Keratinocyte (primary cell): ENCODE data around the gene MAP1LC3B2. TPM values are rescaled to one million over a fixed set of nuclear protein-coding genes. Genes with fewer than 3 reads are reported as not detected.

ENCODE experiments used
- DNase-seq: peaks from one replicate; pipeline ENCODE4 v3.0.0-alpha.2; 2011; ENCODE audit warnings: low read depth, missing footprints, low spot score
- FAIRE-seq: peaks from 2 replicates; lab custom pipeline; 2011; peaks lifted over from hg19 to GRCh38; lab: Jason Lieb, UNC
- H2AFZ ChIP-seq: 2 replicates; pipeline ENCODE4 v1.6.0; 2012; ENCODE audit warnings: low read length, control low read depth, inconsistent platforms; ENCODE audit not compliant: control insufficient read depth
- H3K27ac ChIP-seq: 2 replicates; pipeline ENCODE4 v1.5.1; 2011; ENCODE audit warnings: low read length; ENCODE audit not compliant: control insufficient read depth, insufficient read depth
- H3K27me3 ChIP-seq: 3 replicates; pipeline ENCODE4 v1.6.0; 2011; ENCODE audit warnings: low read length; ENCODE audit not compliant: control insufficient read depth, insufficient read depth; ENCODE audit errors: extremely low read depth
- H3K36me3 ChIP-seq, 2 experiments: 2 replicates in 1 of 2; 3 replicates in 1 of 2; pipeline ENCODE4 v1.5.1; 2011; ENCODE audit warnings: low read length in 2 of 2, mild to moderate bottlenecking in 1 of 2; ENCODE audit not compliant: control insufficient read depth in 2 of 2, insufficient read depth in 2 of 2; ENCODE audit errors: extremely low read depth in 1 of 2
- H3K4me1 ChIP-seq: 3 replicates; pipeline ENCODE4 v1.5.1; 2011; ENCODE audit warnings: low read length; ENCODE audit not compliant: control insufficient read depth, insufficient read depth; ENCODE audit errors: extremely low read depth
- H3K4me2 ChIP-seq: 3 replicates; pipeline ENCODE4 v1.6.0; 2011; ENCODE audit warnings: low read depth, low read length; ENCODE audit not compliant: control insufficient read depth, insufficient read depth; ENCODE audit errors: extremely low read depth
- H3K4me3 ChIP-seq, 3 experiments: fragments of 200-600 bp in 1 of 3; sonication (generic) in 1 of 3; 2 replicates in 2 of 3; 3 replicates in 1 of 3; pipeline ENCODE4 v1.5.1; 2011 to 2016; ENCODE audit warnings: low read length in 3 of 3, mild to moderate bottlenecking in 3 of 3, control low read depth in 2 of 3, inconsistent platforms in 1 of 3, low read depth in 1 of 3, mixed read lengths in 1 of 3, mixed run types in 1 of 3, moderate library complexity in 1 of 3; ENCODE audit not compliant: control insufficient read depth in 2 of 3, insufficient read depth in 2 of 3; ENCODE audit errors: extremely low read depth in 1 of 3
- H3K79me2 ChIP-seq: 2 replicates; pipeline ENCODE4 v1.6.0; 2012; ENCODE audit warnings: low read length; ENCODE audit not compliant: control insufficient read depth, insufficient read depth
- H3K9ac ChIP-seq: 3 replicates; pipeline ENCODE4 v1.6.0; 2011; ENCODE audit warnings: low read length; ENCODE audit not compliant: control insufficient read depth, insufficient read depth; ENCODE audit errors: extremely low read depth
- H3K9me1 ChIP-seq: 3 replicates; pipeline ENCODE4 v1.6.0; 2011; ENCODE audit warnings: low read length; ENCODE audit not compliant: control insufficient read depth, insufficient read depth; ENCODE audit errors: extremely low read depth
- H3K9me3 ChIP-seq: 2 replicates; pipeline ENCODE4 v1.5.1; 2012; ENCODE audit warnings: low read depth, low read length; ENCODE audit not compliant: control insufficient read depth
- H4K20me1 ChIP-seq: 3 replicates; pipeline ENCODE4 v1.6.0; 2011; ENCODE audit warnings: low read length; ENCODE audit not compliant: control insufficient read depth, insufficient read depth; ENCODE audit errors: extremely low read depth
- EZH2 ChIP-seq: IDR thresholded peaks from one replicate; pipeline ENCODE4 v1.6.1; 2012; ENCODE audit warnings: inconsistent platforms, mild to moderate bottlenecking, low read length, moderate library complexity
- dilution Hi-C: fragments of 300-500 bp; cut with MboI; formaldehyde crosslinking; loops from one replicate; pipeline ENCODE4 v1.7.0; 2020; ENCODE audit warnings: low sequenced_read_pairs; ENCODE audit not compliant: extremely low pct_ligation_motif_present
- polyA plus RNA-seq, 5 experiments: library from polyadenylated mRNA; depleted of rRNA in 3 of 5; stranded (reverse) in 3 of 5; stranded (forward) in 1 of 5; unstranded in 1 of 5; fragments of >200 nt; gene quantifications; 1 replicate in 1 of 5; 2 replicates in 3 of 5; 3 replicates in 1 of 5; pipeline versions ENCODE4 v1.2.1 to v1.2.3, GENCODE V29; 2011 to 2012; ENCODE audit warnings: missing spikeins in 2 of 5, low read depth in 1 of 5, low replicate concordance in 1 of 5
- TF ChIP-seq, protein P1 (sequence below), 3 experiments: IDR thresholded peaks in 1 of 3; conservative IDR thresholded peaks in 1 of 3; optimal IDR thresholded peaks in 1 of 3; 2 replicates in 2 of 3; 3 replicates in 1 of 3; pipeline versions ENCODE3 to v1.5.1; 2011; ENCODE audit warnings: low read length in 3 of 3, mild to moderate bottlenecking in 3 of 3, moderate library complexity in 2 of 3, control low read depth in 1 of 3, inconsistent platforms in 1 of 3; ENCODE audit not compliant: insufficient read depth in 2 of 3; ENCODE audit errors: extremely low read depth in 1 of 3

Gene MAP1LC3B2
- polyA plus RNA-seq, 1 donor (not counting 4 experiments of a cell fraction or from before 2014, with no cell fraction given), result 6.0 TPM

DNA sequence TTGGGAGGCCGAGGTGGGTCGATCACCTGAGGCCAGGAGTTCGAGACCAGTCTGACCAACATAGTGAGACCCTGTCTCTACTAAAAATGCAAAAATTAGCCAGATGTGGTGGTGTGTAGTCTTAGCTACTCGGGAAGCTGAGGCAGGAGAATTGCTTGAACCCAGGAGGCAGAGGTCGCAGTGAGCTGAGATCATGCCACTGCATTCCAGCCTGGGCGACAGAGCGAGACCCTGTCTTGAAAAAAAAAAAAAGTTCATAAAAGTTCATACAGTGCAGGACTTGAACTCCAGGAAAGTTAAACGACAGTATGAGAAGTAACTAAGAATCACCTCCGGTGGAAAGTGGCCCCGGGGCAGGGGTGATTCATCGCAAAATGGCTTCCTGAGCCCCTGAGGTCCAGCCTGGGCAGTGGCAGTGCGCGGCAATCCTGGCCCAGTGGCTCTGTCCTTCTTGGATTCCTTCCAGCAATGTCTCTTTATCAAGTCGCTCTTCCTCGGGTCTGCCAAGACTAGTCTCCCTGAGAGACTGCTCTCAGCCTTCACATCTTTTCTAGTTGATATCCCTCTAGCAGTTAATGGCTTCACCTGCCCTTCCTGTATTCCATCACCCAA lies 16.7 kb upstream of the MAP1LC3B2 start:
- no peaks in the 10 kb centered on the region for H3K9me1 ChIP-seq
- H3K9me3 ChIP-seq, result no peaks in the 10 kb centered on the region
- no peaks in the 10 kb centered on the region for H3K36me3 ChIP-seq
- no peak overlapping the region for H3K4me3 ChIP-seq
- TF ChIP-seq EZH2, result no peak
- TF ChIP-seq, protein P1, sequence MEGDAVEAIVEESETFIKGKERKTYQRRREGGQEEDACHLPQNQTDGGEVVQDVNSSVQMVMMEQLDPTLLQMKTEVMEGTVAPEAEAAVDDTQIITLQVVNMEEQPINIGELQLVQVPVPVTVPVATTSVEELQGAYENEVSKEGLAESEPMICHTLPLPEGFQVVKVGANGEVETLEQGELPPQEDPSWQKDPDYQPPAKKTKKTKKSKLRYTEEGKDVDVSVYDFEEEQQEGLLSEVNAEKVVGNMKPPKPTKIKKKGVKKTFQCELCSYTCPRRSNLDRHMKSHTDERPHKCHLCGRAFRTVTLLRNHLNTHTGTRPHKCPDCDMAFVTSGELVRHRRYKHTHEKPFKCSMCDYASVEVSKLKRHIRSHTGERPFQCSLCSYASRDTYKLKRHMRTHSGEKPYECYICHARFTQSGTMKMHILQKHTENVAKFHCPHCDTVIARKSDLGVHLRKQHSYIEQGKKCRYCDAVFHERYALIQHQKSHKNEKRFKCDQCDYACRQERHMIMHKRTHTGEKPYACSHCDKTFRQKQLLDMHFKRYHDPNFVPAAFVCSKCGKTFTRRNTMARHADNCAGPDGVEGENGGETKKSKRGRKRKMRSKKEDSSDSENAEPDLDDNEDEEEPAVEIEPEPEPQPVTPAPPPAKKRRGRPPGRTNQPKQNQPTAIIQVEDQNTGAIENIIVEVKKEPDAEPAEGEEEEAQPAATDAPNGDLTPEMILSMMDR (optimal IDR thresholded peaks at IDR 0.05 in 1 of 3, IDR thresholded peaks at IDR 0.05 in 1 of 3, conservative IDR thresholded peaks at IDR 0.05 in 1 of 3; ENCODE audit: extremely low read depth in 1 of 3, insufficient read depth in 2 of 3, low read length in 3 of 3), result no peak
- no peaks in the 10 kb centered on the region for H3K27me3 ChIP-seq
- dilution Hi-C loops, result no loop called here
- FAIRE-seq (no peak), DNase-seq (no peak)
- H3K9ac ChIP-seq, result no peak overlapping the region
- no peak overlapping the region for H2AFZ ChIP-seq
- H4K20me1 ChIP-seq, result no peaks in the 10 kb centered on the region
- H3K4me2 ChIP-seq, result no peak overlapping the region
- peaks cover 32% of the 10 kb centered on the region for H3K4me1 ChIP-seq
- H3K27ac ChIP-seq, result no peak overlapping the region
- H3K79me2 ChIP-seq, result no peaks in the 10 kb centered on the region

DNA sequence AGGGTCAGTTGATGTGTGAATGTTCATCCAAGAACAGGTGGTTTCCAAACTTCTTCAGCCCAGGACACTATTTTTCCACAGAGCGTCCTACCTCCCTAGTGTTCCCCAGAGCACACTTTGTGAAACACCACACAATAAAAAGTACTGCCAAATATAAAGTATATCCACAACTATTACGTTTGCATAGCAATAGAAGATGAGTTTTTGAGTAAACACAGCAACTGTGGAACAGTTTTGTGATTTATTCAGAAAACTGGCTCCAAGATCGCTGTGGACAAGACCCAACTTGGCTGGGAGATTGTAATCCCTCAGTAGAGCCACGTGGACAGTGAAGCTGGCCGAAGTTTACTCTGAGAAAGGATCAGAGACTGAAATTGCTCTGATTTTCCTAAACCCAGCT lies 14.5 kb upstream of the MAP1LC3B2 start:
- Histone ChIP-seq H3K27me3 (no peaks in the 10 kb centered on the region), H3K4me2 (no peak overlapping the region), H3K4me1 (peaks cover 20% of the 10 kb centered on the region), H3K79me2 (no peaks in the 10 kb centered on the region), H4K20me1 (no peaks in the 10 kb centered on the region), H3K36me3 (no peaks in the 10 kb centered on the region), H3K9me1 (no peaks in the 10 kb centered on the region), H3K9ac (no peak overlapping the region), H2AFZ (no peak overlapping the region), H3K4me3 (no peak overlapping the region), H3K9me3 (no peaks in the 10 kb centered on the region), H3K27ac (no peak overlapping the region)
- DNase-seq, result no peak
- peak; percentile 63 for FAIRE-seq
- no peak for TF ChIP-seq EZH2
- TF ChIP-seq, protein P1 (optimal IDR thresholded peaks at IDR 0.05 in 1 of 3, IDR thresholded peaks at IDR 0.05 in 1 of 3, conservative IDR thresholded peaks at IDR 0.05 in 1 of 3; ENCODE audit: extremely low read depth in 1 of 3, insufficient read depth in 2 of 3, low read length in 3 of 3), result no peak
- dilution Hi-C loops, result no loop called here
